Measurements from ENCODE around the gene SMAD3.

DNA sequence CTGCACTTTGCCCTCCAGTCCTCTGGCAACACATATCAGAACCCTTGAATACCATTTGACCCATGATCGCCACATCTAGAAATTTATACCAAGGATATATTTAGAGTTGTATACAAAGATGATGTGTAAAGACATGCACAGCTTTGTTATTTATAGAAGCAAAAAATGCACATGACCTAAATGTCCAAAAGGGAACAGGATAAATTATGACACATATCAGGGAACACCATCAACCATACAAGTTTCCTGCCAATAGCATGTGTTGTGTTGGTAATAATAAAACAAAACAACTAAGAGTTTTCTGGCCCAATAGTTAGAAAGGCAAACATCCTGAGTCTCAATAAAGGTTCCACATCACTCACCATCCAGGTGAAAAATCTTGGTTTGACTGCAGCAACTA is 137.6 kb downstream of the SMAD3 start:
- TF ChIP-seq, protein P1, sequence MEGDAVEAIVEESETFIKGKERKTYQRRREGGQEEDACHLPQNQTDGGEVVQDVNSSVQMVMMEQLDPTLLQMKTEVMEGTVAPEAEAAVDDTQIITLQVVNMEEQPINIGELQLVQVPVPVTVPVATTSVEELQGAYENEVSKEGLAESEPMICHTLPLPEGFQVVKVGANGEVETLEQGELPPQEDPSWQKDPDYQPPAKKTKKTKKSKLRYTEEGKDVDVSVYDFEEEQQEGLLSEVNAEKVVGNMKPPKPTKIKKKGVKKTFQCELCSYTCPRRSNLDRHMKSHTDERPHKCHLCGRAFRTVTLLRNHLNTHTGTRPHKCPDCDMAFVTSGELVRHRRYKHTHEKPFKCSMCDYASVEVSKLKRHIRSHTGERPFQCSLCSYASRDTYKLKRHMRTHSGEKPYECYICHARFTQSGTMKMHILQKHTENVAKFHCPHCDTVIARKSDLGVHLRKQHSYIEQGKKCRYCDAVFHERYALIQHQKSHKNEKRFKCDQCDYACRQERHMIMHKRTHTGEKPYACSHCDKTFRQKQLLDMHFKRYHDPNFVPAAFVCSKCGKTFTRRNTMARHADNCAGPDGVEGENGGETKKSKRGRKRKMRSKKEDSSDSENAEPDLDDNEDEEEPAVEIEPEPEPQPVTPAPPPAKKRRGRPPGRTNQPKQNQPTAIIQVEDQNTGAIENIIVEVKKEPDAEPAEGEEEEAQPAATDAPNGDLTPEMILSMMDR (IDR thresholded peaks at IDR 0.05) = no peak
- TF ChIP-seq EZH2 (IDR thresholded peaks at IDR 0.05) = no peak
